Activated CD8-positive, alpha-beta memory T cell treated with anti-CD3 and anti-CD28 coated beads for 1 hour (primary cell): ENCODE results near the gene LSAMP.
"Not testable (repeated sequence)": the region's sequence is repeated elsewhere in the genome, so short reads cannot be mapped to it uniquely, and the experiment has no call there.

Source experiments
- DNase-seq, 2 donors: peaks; one replicate each; pipeline ENCODE4 v3.0.0-alpha.2; 2020; ENCODE audit warnings: low read depth in 1 of 2; ENCODE audit errors: extremely low read depth in 1 of 2

The LSAMP gene

DNA sequence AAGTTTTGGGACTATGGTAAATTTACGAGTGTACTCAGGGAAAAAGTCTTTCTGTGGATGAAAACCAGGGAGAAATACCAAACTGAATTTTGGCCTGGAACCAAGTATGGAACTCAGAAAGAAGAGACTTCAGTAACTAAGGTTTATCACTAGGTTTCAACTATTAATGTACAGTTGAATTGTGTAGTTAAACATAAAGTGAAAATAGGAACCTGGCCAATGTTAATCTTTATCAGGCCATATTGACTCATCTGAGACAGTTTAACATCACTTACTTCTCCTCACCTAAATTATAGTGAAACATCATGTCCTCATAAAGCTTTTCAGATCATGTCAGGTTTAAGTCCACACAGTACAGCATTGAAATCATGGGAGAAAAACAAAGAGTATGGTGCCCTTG, 197.7 kb downstream of the LSAMP start:
- DNase-seq: no peak

GRCh38 chr3:116246406-116246980, 198.8 kb downstream of the LSAMP start:
- no peak for DNase-seq

DNA sequence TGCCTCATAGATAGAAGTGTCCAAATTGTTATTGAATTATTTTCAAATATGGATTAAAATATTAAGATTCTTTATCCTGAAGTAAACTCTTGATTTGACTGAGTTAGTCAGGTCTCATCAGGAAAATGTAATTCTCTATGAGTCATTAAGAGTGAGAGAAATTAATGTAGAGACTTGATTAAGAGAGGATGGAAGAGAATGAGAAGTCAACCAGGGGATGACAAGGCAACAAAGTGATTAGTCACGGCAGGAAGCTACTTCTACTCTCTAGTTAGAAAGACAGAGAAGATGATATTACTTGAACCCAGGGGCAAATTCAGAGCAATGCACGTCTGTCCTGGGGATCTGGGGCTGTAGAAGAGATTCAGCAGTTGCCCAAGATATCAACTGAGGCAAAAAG, 202.5 kb downstream of the LSAMP start:
- no peak for DNase-seq

DNA sequence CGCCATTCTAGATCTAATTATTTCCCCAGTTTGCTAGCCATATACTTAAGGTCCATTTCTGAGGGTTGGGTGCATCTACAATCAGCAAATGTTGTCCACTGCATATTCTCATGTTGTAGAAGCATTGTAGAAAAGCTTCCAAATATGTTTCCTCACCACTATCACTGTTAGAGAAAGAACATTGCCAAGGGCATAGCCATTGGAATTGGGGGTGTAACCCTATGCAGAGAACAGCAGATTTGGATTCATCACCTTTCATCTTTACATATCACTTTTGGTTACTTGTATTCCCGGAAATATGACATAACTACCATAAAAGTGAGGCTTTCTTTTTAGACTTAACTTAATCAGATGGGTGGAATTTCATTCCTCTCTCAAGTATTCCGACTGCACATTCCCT, 203.6 kb downstream of the LSAMP start:
- no peak for DNase-seq

GRCh38 chr3:116240261-116240660, 205.0 kb downstream of the LSAMP start:
- no peak for DNase-seq

DNA sequence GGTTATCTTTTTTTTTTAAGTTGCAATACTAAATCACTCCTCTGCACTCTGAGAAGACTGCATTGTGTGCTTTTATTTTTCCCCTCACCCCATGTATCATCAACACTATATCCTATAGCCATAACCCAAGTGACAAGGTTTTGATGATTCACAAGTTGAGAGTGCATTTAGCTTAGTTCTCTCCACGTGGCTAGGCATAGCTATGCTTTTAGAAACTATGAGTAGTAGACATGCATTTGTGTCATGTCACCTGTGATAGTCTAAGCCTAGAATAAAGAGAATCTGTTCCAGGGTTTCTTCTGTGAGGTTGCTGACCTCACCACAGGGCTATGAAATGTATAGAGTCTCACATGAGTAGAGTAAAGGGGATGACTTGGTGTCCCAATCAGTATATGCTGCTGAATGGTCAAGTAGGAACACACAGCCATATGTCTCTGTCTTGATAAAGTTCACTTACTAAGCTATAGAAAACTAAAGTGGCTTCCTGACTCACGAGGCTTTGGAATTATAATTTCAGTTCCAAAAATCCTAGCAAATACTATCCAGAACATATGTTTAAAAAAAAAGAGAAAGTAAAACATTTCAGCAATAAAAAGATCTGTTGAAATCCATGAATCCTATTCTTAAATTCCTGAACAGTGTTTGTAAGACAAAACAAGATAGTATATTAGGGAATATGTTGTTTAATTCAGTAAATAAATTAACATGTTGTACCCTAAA, 206.3 kb downstream of the LSAMP start:
- DNase-seq: no peak

GRCh38 chr3:116233711-116234357, 211.5 kb downstream of the LSAMP start:
- no peak for DNase-seq

DNA sequence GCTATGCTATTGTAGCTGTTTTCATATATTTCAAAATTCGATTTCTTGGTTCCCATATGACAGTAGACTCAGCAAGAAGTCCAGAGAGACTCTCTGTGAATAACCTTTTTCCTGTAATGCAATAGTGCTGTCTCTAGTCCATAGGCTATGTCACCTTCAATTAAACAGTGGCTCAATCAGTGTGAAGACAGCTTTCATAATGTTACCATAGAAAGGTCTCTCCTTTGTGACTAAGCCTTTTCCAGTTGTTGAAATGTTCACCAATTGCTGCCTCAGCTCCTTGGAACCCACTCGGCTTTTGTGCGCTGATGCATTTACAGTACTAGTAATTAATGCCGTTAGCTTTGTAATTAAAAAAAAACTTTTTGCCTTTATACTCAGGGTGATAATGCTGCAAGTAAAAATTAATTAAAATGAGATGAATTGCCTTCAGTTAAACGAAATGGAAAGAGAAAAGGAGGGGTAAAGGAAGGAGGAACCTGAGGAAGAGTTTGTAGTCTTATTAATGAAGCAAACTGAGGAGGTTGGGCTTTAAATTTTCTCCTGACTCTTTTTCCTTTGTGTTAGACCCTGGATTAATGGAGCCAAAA, 214.8 kb downstream of the LSAMP start:
- DNase-seq: no peak

- no peak for DNase-seq
Measured at GRCh38 chr3:116226266-116226665, 219.0 kb downstream of the LSAMP start.

GRCh38 chr3:116216761-116217160, 228.5 kb downstream of the LSAMP start:
- no peak for DNase-seq

GRCh38 chr3:116211901-116212300, 233.4 kb downstream of the LSAMP start:
- no peak for DNase-seq

DNA sequence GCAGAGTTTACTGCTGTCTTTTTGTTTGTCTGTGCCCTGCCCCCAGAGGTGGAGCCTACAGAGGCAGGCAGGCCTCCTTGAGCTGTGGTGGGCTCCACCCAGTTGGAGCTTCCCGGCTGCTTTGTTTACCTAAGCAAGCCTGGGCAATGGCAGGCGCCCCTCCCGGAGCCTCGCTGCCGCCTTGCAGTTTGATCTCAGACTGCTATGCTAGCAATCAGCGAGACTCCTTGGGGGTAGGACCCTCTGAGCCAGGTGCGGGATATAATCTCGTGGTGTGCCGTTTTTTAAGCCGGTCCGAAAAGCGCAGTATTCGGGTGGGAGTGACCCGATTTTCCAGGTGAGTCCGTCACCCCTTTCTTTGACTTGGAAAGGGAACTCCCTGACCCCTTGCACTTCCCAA, 236.5 kb downstream of the LSAMP start:
- not testable (repeated sequence) for DNase-seq

DNA sequence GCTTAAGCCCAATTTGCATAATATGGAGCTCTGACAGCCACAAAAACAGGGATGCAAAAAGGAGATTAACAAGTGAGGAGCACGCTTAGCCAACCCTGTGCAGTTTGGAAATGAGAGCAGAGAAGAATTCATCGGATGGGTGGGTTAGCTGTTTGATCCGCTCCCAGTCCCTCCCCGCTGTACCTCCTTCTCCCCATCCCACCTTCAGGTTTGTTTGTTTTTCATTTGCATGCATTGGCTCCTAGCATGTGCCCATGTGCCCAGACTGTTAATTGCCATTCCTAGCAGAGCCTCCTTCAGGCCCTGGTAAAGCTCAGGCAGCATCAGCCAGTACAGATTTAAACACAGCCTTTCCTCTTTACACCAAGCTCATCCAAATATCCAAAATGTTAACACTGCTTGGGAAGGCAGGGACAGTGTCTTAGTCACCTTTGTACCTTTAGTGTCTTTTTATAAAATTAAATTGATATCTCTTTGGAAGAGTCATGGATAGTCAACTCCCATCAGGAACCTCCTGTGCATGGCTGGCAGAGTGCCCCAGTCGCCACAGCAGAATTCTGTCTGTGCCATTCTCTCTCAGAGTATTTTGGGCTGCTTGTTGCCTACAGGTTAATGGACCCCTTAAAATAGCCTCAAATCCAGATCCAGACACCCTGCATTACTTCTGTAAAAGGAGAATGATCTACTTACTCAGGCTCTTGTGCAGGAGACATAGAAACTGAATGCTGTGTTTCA, 244.2 kb downstream of the LSAMP start:
- DNase-seq: no peak

DNA sequence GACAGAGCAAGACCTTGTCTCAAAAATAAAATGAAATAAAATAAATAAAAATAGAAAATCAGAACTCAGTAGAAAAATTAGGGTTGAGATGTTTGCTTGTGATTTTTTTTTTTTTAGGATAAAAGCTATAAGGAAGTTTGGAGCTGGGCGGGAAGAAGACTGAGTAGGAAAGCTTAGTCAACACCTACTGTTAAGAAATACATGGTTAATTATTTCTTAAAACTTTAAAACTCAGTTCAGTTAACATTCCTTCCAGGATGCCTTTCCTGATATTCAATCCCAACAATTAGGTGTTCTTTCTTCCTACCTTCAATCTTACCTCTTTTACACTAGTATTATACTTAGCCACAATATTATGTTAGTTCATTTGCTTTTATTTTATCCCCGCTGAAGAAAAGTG, 246.2 kb downstream of the LSAMP start:
- DNase-seq: no peak

GRCh38 chr3:116198087-116198486, 247.2 kb downstream of the LSAMP start:
- DNase-seq: no peak

- DNase-seq: no peak
Measured at GRCh38 chr3:116192464-116192863, 252.8 kb downstream of the LSAMP start.

DNA sequence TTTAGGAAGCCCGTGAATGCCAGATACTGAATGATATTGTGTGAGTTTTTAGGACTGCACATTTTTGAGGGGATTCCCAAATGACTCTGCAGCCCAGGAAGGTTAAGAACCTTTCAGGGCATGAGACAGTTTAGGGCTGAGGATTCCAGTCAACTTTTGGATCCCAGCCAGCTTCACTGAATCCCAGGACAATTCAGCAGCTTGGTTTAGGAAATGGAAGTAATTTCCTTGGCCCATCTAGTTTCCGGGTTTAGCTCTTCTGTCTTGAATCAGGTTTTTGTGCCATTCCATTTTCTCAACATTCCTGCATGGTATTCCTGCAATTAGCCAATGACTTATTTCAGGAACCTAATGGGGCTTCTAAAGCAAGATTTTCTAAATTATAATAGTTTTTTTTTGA, 253.9 kb downstream of the LSAMP start:
- DNase-seq: no peak

DNA sequence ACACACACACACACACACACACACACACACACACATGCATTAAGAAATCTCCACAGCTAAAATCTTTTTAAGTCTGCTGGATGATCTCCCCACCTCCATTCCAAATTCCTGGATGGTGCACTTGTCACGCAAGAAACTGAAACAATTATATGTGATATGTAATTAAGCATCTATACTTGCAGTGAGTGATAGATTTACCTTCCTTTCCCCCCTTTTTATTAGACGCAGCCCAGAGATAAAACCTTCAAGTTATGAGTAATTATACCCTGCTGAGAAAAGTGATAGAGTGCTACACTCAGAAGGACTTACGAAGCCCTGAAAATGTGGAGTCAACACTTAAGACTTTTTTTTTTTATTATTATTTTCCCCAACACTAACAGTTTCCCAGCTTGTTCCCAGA, 255.2 kb downstream of the LSAMP start:
- no peak for DNase-seq

DNA sequence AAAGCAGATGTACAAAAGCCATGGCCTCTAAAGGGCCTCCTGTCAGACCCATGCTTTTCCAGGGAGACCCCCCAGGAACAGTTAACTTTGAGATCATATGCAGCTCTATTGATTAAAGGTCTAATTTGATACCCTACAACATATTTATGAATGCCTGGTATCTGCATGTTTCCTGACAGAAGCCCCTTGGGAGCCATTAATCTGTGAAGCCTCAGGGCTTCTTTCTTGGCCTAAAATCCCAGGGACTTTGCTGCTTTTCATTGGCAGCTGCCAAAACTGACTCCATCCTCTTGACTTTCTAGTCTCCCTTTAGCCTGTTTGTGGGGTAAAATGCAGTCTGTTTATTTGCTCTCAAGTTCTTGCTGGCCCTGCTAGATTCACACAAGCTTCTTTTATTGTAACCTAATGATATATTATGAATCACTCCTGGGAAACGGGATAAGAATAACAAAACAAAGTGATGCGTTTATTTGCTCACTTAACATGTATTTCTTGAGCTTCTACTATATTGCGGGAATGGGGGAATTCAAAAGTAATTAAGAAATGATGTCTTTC, 257.0 kb downstream of the LSAMP start:
- no peak for DNase-seq

DNA sequence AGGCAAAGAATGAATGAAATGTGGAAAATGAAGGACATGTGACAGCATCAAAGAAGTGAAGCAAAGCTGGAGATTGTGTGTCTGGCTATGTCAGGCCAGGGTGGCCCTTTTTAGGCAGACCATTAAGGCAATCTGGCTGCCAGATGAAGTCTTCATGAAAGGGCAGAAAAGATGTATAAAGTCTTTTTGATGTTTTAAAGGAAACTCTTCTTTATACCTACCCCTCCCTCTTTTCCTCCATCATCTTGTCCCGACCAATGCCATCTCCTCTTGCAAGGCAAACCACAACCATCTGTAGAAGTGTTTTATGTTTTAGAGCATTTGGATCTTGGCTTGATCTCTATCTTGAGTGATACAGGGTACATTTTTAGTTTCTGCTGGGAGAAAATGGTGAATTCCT, 259.2 kb downstream of the LSAMP start:
- no peak for DNase-seq

GRCh38 chr3:116181159-116181558, 264.1 kb downstream of the LSAMP start:
- DNase-seq: no peak
